ENCODE measurements around the gene SMYD3. TPM values are rescaled to one million over a fixed set of nuclear protein-coding genes. Genes with fewer than 3 reads are reported as not detected.

SMYD3 gene
- total RNA-seq, 2 experiments from 2014 or later: 22.6 to 27.0 TPM

DNA sequence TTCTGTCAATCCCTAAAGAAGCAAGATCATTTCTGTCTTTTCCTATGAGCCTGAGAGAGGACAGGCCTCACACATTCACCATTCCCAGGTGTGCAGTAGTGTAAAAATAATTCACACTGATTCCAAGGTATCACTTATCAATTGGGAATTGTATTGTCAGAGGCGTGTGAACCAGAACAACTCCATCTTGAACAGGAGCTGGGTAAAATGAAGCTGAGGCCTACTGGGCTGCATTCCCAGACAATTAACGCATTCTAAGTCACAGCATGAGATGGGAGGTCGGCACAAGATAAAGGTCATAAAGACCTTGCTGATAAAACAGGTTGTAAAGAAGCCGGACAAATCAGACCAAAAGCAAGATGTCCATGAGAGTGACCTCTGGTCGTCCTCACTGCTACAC is 239.2 kb downstream of the SMYD3 start:
- Mint-ChIP-seq H3K27me3 (no peaks in the 10 kb centered on the region), H3K9me3 (no peaks in the 10 kb centered on the region), H3K4me1 (no peaks in the 10 kb centered on the region), H3K27ac (no peak overlapping the region), H3K36me3 (peaks cover 3% of the 10 kb centered on the region), H3K4me3 (no peak overlapping the region)
- POLR2A ChIA-PET: no interaction called here
- ATAC-seq (ENCODE audit: low read depth): no peak
- no peak for DNase-seq

DNA sequence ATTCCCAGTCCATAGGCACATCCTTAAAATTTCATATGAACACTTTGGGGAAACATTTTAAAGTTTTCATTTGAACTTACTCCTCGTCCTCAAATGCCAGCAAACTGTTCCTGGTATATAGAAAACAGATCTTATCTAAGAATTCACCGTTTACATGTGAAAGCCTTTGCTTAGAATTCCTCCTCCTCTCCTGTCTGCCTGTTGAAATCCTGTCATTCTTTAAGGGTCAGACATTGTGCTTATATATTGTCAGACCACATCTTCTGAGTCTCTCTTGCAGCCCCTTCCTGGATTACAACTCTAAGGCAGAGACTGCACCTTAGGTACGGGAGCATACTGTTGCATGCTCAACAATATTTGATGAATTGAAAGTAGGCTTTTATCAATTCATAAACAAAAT is 239.7 kb downstream of the SMYD3 start:
- DNase-seq: no peak
- POLR2A ChIA-PET: no interaction called here
- Mint-ChIP-seq H3K4me3 (no peak overlapping the region), H3K36me3 (peaks cover 3% of the 10 kb centered on the region), H3K27me3 (no peaks in the 10 kb centered on the region), H3K27ac (no peak overlapping the region), H3K4me1 (no peaks in the 10 kb centered on the region), H3K9me3 (no peaks in the 10 kb centered on the region)
- no peak for ATAC-seq (ENCODE audit: low read depth)

- no peak overlapping the region for H3K4me3 Mint-ChIP-seq
- POLR2A ChIA-PET: no interaction called here
- no peaks in the 10 kb centered on the region for H3K9me3 Mint-ChIP-seq
- no peaks in the 10 kb centered on the region for H3K27me3 Mint-ChIP-seq
- peaks cover 7% of the 10 kb centered on the region for H3K36me3 Mint-ChIP-seq
- no peak overlapping the region for H3K27ac Mint-ChIP-seq
- DNase-seq: no peak
- H3K4me1 Mint-ChIP-seq: no peaks in the 10 kb centered on the region
- no peak for ATAC-seq (ENCODE audit: low read depth)
These were observed 241.6 kb downstream of the SMYD3 start for GRCh38 chr1:246265481-246265880.

- Mint-ChIP-seq H3K27me3 (no peaks in the 10 kb centered on the region), H3K4me3 (no peak overlapping the region), H3K27ac (no peak overlapping the region), H3K4me1 (no peaks in the 10 kb centered on the region), H3K9me3 (peaks cover 11% of the 10 kb centered on the region), H3K36me3 (peaks cover 6% of the 10 kb centered on the region)
- POLR2A ChIA-PET: no interaction called here
- ATAC-seq (ENCODE audit: low read depth) (no peak), DNase-seq (no peak)
These were observed 244.8 kb downstream of the SMYD3 start for GRCh38 chr1:246262281-246262680.

DNA sequence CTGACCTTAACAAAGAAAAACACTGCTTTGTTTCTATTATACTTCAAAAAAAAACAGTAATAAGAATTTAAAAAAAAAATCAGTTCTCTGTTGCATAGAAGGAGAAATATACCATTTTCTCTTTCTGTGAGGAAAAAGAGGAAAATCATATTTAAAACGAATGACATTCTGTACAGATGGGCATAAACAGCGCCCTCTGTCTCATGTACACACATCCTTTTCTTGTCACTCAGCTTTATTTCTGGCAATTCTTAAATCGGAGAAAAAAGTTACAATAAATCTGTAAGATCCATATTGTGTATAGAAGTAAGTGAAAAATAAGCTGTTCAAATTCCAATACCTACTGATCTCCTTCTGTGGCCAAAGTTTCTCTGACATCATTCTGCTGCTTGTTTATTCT is 245.4 kb downstream of the SMYD3 start:
- Mint-ChIP-seq H3K4me1 (no peaks in the 10 kb centered on the region), H3K27ac (no peak overlapping the region), H3K9me3 (peaks cover 11% of the 10 kb centered on the region), H3K27me3 (no peaks in the 10 kb centered on the region), H3K36me3 (peaks cover 6% of the 10 kb centered on the region), H3K4me3 (no peak overlapping the region)
- DNase-seq (no peak), ATAC-seq (ENCODE audit: low read depth) (no peak)
- POLR2A ChIA-PET: no interaction called here

- POLR2A ChIA-PET: no interaction called here
- Mint-ChIP-seq H3K9me3 (peaks cover 14% of the 10 kb centered on the region), H3K27me3 (no peaks in the 10 kb centered on the region)
These were observed 248.8 kb downstream of the SMYD3 start for GRCh38 chr1:246258250-246258649.

DNA sequence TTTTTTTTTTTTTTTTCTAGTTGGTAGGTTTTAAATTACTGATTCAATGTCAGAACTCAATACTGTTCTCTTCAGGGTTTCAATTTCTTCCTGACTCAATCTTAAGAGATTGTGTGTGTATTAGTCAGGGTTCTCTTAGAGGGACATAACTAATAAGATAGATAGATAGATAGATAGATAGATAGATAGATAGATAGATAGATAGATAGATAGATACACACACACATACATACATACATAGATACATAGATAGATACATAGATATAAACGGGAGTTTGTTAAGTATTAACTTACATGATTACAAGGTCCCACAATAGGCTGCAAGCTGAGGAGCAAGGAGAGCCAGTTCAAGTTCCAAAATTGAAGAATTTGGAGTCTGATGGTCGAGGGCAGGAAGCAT is 251.3 kb downstream of the SMYD3 start:
- DNase-seq (no peak), ATAC-seq (ENCODE audit: low read depth) (no peak)
- Mint-ChIP-seq H3K9me3 (peaks cover 14% of the 10 kb centered on the region), H3K36me3 (peaks cover 1% of the 10 kb centered on the region), H3K4me1 (no peaks in the 10 kb centered on the region), H3K4me3 (no peak overlapping the region), H3K27me3 (no peaks in the 10 kb centered on the region), H3K27ac (no peak overlapping the region)
- POLR2A ChIA-PET: no interaction called here

More at GRCh38 chr1:246258250-246258649, 248.8 kb downstream of the SMYD3 start:
- DNase-seq (no peak), ATAC-seq (ENCODE audit: low read depth) (no peak)
- H3K4me3 Mint-ChIP-seq: no peak overlapping the region
- H3K36me3 Mint-ChIP-seq: peaks cover 6% of the 10 kb centered on the region
- H3K4me1 Mint-ChIP-seq: no peaks in the 10 kb centered on the region
- no peak overlapping the region for H3K27ac Mint-ChIP-seq

DNA sequence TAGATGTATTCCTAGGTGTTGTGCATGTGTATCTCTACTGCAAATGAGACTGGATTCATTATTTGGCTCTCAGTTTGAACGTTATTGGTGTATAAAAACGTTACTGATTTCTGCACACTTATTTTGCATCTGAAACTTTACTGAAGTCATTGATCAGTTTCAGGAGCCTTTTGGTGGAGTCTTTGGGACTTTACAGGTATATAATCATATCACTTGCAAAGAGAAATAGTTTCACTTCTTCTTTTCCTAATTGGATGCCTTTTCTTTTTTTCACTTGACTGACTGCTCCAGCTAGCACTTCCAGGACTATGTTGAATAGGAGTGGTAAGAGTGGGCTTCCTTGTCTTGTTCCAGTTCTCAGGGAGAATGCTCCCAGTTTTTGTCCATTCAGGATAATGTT is 252.2 kb downstream of the SMYD3 start:
- ATAC-seq (ENCODE audit: low read depth): no peak
- no peak overlapping the region for H3K4me3 Mint-ChIP-seq
- DNase-seq: no peak
- H3K27ac Mint-ChIP-seq: no peak overlapping the region
- no peaks in the 10 kb centered on the region for H3K4me1 Mint-ChIP-seq
- POLR2A ChIA-PET: no interaction called here
- peaks cover 12% of the 10 kb centered on the region for H3K9me3 Mint-ChIP-seq
- H3K36me3 Mint-ChIP-seq: peaks cover 1% of the 10 kb centered on the region
- no peaks in the 10 kb centered on the region for H3K27me3 Mint-ChIP-seq

- H3K27me3 Mint-ChIP-seq: no peaks in the 10 kb centered on the region
- H3K27ac Mint-ChIP-seq: no peak overlapping the region
- ATAC-seq (ENCODE audit: low read depth): no peak
- H3K9me3 Mint-ChIP-seq: peaks cover 3% of the 10 kb centered on the region
- H3K36me3 Mint-ChIP-seq: no peaks in the 10 kb centered on the region
- POLR2A ChIA-PET: no interaction called here
- H3K4me3 Mint-ChIP-seq: no peak overlapping the region
- no peak for DNase-seq
- H3K4me1 Mint-ChIP-seq: no peaks in the 10 kb centered on the region
These were observed 260.6 kb downstream of the SMYD3 start for GRCh38 chr1:246246430-246246829.

- H3K9me3 Mint-ChIP-seq: peaks cover 3% of the 10 kb centered on the region
- POLR2A ChIA-PET: no interaction called here
- H3K4me1 Mint-ChIP-seq: no peaks in the 10 kb centered on the region
- no peaks in the 10 kb centered on the region for H3K27me3 Mint-ChIP-seq
- no peak for ATAC-seq (ENCODE audit: low read depth)
- no peaks in the 10 kb centered on the region for H3K36me3 Mint-ChIP-seq
- H3K27ac Mint-ChIP-seq: no peak overlapping the region
- no peak overlapping the region for H3K4me3 Mint-ChIP-seq
- no peak for DNase-seq
These were observed 261.5 kb downstream of the SMYD3 start for GRCh38 chr1:246245541-246245940.

- no peak for DNase-seq
- no peak for ATAC-seq (ENCODE audit: low read depth)
- Mint-ChIP-seq H3K4me1 (no peaks in the 10 kb centered on the region), H3K36me3 (peaks cover 4% of the 10 kb centered on the region), H3K27me3 (no peaks in the 10 kb centered on the region), H3K9me3 (peaks cover 3% of the 10 kb centered on the region), H3K4me3 (no peak overlapping the region), H3K27ac (no peak overlapping the region)
- POLR2A ChIA-PET: no interaction called here
These were observed 275.0 kb downstream of the SMYD3 start for GRCh38 chr1:246232126-246232525.

- H3K9me3 Mint-ChIP-seq: peaks cover 4% of the 10 kb centered on the region
- no peak overlapping the region for H3K4me3 Mint-ChIP-seq
- POLR2A ChIA-PET: no interaction called here
- no peak for ATAC-seq (ENCODE audit: low read depth)
- no peak overlapping the region for H3K27ac Mint-ChIP-seq
- H3K36me3 Mint-ChIP-seq: peaks cover 3% of the 10 kb centered on the region
- no peaks in the 10 kb centered on the region for H3K4me1 Mint-ChIP-seq
- H3K27me3 Mint-ChIP-seq: no peaks in the 10 kb centered on the region
- DNase-seq: no peak
These were observed 281.0 kb downstream of the SMYD3 start for GRCh38 chr1:246226041-246226440.

- Mint-ChIP-seq H3K4me1 (no peaks in the 10 kb centered on the region), H3K27ac (no peak overlapping the region), H3K9me3 (peaks cover 2% of the 10 kb centered on the region), H3K4me3 (no peak overlapping the region), H3K36me3 (peaks cover 2% of the 10 kb centered on the region), H3K27me3 (no peaks in the 10 kb centered on the region)
- DNase-seq (no peak), ATAC-seq (ENCODE audit: low read depth) (no peak)
- POLR2A ChIA-PET: no interaction called here
These were observed 285.4 kb downstream of the SMYD3 start for GRCh38 chr1:246221485-246222255.

DNA sequence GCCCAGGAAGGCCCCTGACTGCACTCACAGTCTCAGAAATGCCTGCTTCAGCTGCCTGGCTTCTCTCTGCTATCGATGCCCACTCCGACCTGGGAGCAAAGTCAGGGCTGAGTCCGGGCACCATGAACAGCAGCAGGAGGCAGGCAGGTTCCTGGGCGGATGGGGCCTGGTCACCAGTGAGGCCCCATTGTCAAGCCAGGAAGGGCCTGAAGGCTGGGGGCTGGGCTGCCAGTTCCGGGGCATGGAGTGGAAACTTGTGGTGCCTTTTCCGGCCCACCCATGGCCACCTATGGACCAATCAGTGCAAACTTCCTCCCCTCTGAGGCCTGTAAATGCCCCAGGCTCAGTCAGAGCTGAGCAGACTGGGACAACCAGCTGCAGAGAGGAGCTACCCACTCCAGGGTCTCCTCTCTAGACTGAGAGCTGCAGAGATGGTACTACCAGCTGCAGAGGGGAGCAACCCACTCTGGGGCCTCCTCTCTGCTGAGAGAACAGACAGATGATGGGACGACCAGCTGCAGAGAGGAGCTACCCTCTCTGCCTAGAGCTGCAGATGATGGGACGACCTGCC is 286.5 kb downstream of the SMYD3 start:
- no peaks in the 10 kb centered on the region for H3K4me1 Mint-ChIP-seq
- H3K4me3 Mint-ChIP-seq: no peak overlapping the region
- POLR2A ChIA-PET: no interaction called here
- peaks cover 2% of the 10 kb centered on the region for H3K9me3 Mint-ChIP-seq
- DNase-seq (no peak), ATAC-seq (ENCODE audit: low read depth) (no peak)
- H3K27ac Mint-ChIP-seq: no peak overlapping the region
- H3K36me3 Mint-ChIP-seq: peaks cover 2% of the 10 kb centered on the region
- no peaks in the 10 kb centered on the region for H3K27me3 Mint-ChIP-seq

Measured in activated naive CD8-positive, alpha-beta T cell treated with anti-CD3 and anti-CD28 coated beads, Interleukin-2, amount 10 ng/mL, durations not matched to agents 7 days and 5 days (primary cell).